Measurements from ENCODE around the gene MUTYH. TPM values are rescaled to one million over a fixed set of nuclear protein-coding genes. Genes with fewer than 3 reads are reported as not detected.

Gene MUTYH
- total and polyA plus RNA-seq, 3 experiments from 2014 or later = 24.4 to 75.4 (median 70.1) TPM

GRCh38 chr1:45348020-45348419, 7.8 kb upstream of the MUTYH start:
- no peaks in the 10 kb centered on the region for H3K9me3 ChIP-seq (ENCODE audit: low read length)
- peaks cover 13% of the 10 kb centered on the region for H3K36me3 ChIP-seq (ENCODE audit: insufficient read depth, low read length)
- ChIA-PET CTCF (interaction anchor here (0.7 to 1.6 kb wide), 4 partner anchors 9 to 146 kb away, joined by 3 to 6 read pairs (median 5); no protein-coding TSS in a partner anchor), POLR2A (no interaction called here)
- no peak overlapping the region for H3K4me3 ChIP-seq (ENCODE audit: low read length)
- no peak overlapping the region for H3K27ac ChIP-seq (ENCODE audit: low read depth, low read length)
- Mint-ChIP-seq H3K4me1 (peaks cover 0 to 7% (median 0%) of the 10 kb centered on the region in 3 donors), H3K27me3 (no peaks in the 10 kb centered on the region), H3K36me3 (peaks cover 0 to 40% (median 4%) of the 10 kb centered on the region in 3 donors), H3K9me3 (no peaks in the 10 kb centered on the region), H3K27ac (peak overlapping the region in 5 of 8 donors; percentile 3 to 66 (median 24)), H3K4me3 (no peak overlapping the region)
- H3K4me1 ChIP-seq (ENCODE audit: insufficient read depth, low read length) = no peaks in the 10 kb centered on the region
- no peaks in the 10 kb centered on the region for H3K27me3 ChIP-seq (ENCODE audit: insufficient read depth, low read length, poor library complexity, severe bottlenecking)
- DNase-seq = no peak

DNA sequence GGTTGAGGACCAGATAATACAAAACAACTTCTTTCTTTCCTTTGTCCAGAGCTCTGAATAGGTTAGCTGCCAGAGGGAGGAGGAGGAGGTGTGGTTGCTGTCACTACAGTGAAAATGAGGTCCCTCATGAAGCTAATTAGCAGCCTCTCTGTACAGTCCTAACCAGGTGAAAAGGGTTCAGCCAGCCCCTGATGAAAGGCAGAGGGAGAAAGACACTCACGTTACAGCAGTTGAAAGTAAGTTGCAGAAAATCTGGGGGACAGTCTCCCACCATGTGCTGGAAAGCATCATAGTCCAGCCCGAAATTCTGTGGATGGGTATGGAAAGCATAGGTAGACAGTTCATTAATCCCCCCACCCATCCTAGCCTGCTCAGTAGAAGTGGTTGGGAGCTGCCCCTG, 6.2 kb upstream of the MUTYH start:
- Histone ChIP-seq H3K4me3 (ENCODE audit: low read length) (no peak overlapping the region), H3K9me3 (ENCODE audit: low read length) (no peaks in the 10 kb centered on the region), H3K27ac (ENCODE audit: low read depth, low read length) (no peak overlapping the region), H3K4me1 (ENCODE audit: insufficient read depth, low read length) (peaks cover 15% of the 10 kb centered on the region), H3K36me3 (ENCODE audit: insufficient read depth, low read length) (peaks cover 27% of the 10 kb centered on the region), H3K27me3 (ENCODE audit: insufficient read depth, low read length, poor library complexity, severe bottlenecking) (no peaks in the 10 kb centered on the region)
- Mint-ChIP-seq H3K4me1 (peaks cover 9 to 20% (median 12%) of the 10 kb centered on the region in 3 donors), H3K36me3 (peaks cover 0 to 52% (median 2%) of the 10 kb centered on the region in 3 donors), H3K27ac (peak overlapping the region in 2 of 8 donors; percentile 67 to 82), H3K27me3 (no peaks in the 10 kb centered on the region), H3K9me3 (no peaks in the 10 kb centered on the region), H3K4me3 (peak overlapping the region in 1 of 7 donors; percentile 37)
- POLR2A ChIA-PET = interaction anchor here (0.8 kb wide), 1 partner anchor 332 kb away, joined by 3 read pairs; no protein-coding TSS in a partner anchor
- CTCF ChIA-PET = interaction anchor here (1.5 kb wide), 1 partner anchor 43 kb away, joined by 4 read pairs; no protein-coding TSS in a partner anchor
- DNase-seq = no peak

DNA sequence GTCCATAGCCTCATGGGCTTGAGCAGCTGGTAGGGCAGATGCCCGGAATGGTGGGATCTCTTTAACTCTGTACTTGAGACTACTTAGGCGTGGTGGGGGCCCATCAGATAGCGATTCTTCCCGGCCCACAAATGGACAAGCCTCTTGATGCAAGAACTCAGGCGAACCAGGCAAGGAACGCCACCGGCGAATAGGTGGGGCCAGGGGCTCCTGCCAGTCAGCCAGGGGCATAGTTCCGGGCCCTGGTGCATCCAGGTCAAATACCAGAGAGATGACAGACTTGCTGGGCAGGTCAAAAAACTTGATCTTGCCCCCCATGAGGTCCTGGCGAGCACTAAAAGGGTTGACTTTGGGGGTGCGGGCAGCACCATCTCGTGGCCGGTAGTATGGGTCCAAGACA, 4.8 kb upstream of the MUTYH start:
- CTCF ChIA-PET = no interaction called here
- no peak overlapping the region for H3K27ac ChIP-seq (ENCODE audit: low read depth, low read length)
- no peaks in the 10 kb centered on the region for H3K27me3 ChIP-seq (ENCODE audit: insufficient read depth, low read length, poor library complexity, severe bottlenecking)
- H3K36me3 ChIP-seq (ENCODE audit: insufficient read depth, low read length) = peaks cover 27% of the 10 kb centered on the region
- DNase-seq = no peak
- no peaks in the 10 kb centered on the region for H3K9me3 Mint-ChIP-seq
- H3K36me3 Mint-ChIP-seq = peaks cover 0 to 56% (median 2%) of the 10 kb centered on the region in 3 donors
- peaks cover 22 to 33% (median 26%) of the 10 kb centered on the region in 3 donors for H3K4me1 Mint-ChIP-seq
- H3K9me3 ChIP-seq (ENCODE audit: low read length) = no peaks in the 10 kb centered on the region
- no peak overlapping the region for H3K4me3 ChIP-seq (ENCODE audit: low read length)
- no peaks in the 10 kb centered on the region for H3K27me3 Mint-ChIP-seq
- POLR2A ChIA-PET = no interaction called here
- H3K4me3 Mint-ChIP-seq = peak overlapping the region in 1 of 7 donors; percentile 16
- H3K27ac Mint-ChIP-seq = peak overlapping the region in 2 of 8 donors; percentile 17 to 49
- peaks cover 27% of the 10 kb centered on the region for H3K4me1 ChIP-seq (ENCODE audit: insufficient read depth, low read length)

DNA sequence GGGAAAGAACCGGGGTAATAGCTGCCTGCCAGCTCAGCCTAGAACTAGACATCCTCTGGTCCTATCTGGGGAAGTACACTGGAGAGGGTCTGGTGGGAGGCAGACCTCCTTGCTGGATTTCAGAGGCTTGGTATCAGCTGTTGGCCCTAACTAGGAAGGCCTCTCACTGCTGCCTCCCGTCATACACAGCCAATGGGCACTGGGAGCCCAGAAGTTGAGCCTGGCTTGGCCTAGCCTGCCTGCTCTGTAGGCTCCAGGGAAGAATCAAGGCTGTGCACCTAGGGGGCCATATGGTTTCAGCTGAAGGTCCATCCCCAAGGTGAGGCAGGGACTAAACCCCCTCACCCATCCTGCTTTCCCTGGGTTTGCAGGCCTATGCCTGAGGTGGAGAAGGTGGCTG, 4.3 kb upstream of the MUTYH start:
- ChIA-PET CTCF (no interaction called here), POLR2A (interaction anchor here (0.5 kb wide), 1 partner anchor 54 kb away, joined by 5 read pairs; no protein-coding TSS in a partner anchor)
- Histone ChIP-seq H3K4me3 (ENCODE audit: low read length) (no peak overlapping the region), H3K36me3 (ENCODE audit: insufficient read depth, low read length) (peaks cover 27% of the 10 kb centered on the region), H3K9me3 (ENCODE audit: low read length) (no peaks in the 10 kb centered on the region), H3K27me3 (ENCODE audit: insufficient read depth, low read length, poor library complexity, severe bottlenecking) (no peaks in the 10 kb centered on the region), H3K27ac (ENCODE audit: low read depth, low read length) (no peak overlapping the region), H3K4me1 (ENCODE audit: insufficient read depth, low read length) (peaks cover 27% of the 10 kb centered on the region)
- DNase-seq = no peak
- H3K4me1 Mint-ChIP-seq = peaks cover 24 to 37% (median 29%) of the 10 kb centered on the region in 3 donors
- peaks cover 0 to 60% (median 2%) of the 10 kb centered on the region in 3 donors for H3K36me3 Mint-ChIP-seq
- H3K4me3 Mint-ChIP-seq = no peak overlapping the region
- no peaks in the 10 kb centered on the region for H3K27me3 Mint-ChIP-seq
- H3K27ac Mint-ChIP-seq = peak overlapping the region in 4 of 8 donors; percentile 6 to 69 (median 44)
- no peaks in the 10 kb centered on the region for H3K9me3 Mint-ChIP-seq

DNA sequence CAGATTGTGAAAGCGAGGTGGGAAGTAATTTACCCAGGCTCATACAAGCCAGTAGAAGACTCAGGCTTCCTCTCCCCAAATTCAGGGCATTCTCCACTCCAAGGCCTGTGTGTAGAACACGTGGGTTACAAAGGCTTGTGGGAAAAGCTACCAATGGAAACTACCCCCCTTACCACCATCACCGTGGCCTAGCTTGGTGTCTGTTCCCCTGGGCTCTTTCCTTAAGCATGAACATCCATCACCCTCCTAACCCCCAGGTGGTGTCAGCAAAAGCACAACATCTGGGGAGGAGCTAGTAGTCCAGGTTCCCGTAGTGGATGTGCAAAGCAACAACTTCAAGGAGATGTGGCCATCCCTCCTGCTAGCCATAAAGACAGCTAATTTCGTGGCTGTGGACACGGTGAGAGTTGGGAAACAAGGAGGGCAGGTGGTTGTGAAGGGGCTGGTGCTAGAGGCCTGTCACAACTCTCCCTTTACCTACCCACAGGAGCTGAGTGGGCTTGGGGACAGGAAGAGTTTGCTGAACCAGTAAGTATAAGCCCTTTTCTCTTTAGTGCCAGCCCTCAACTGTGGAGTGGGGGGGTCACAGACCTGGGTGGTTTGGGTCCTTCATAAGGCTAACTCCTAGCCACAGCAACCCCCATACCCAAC, 701 bp upstream of the MUTYH start:
- Mint-ChIP-seq H3K4me3 (peak overlapping the region; percentile 99 to 100 (median 100)), H3K27me3 (no peaks in the 10 kb centered on the region), H3K27ac (peak overlapping the region; percentile 97 to 99 (median 99)), H3K9me3 (no peaks in the 10 kb centered on the region), H3K4me1 (peaks cover 45 to 64% (median 56%) of the 10 kb centered on the region in 3 donors), H3K36me3 (peaks cover 0 to 53% (median 2%) of the 10 kb centered on the region in 3 donors)
- ChIA-PET POLR2A (interaction anchor here (0.6 to 3.4 kb wide), 16 partner anchors 14 to 1691 kb away, joined by 3 to 50 read pairs (median 5); partner anchors contain the start of genes CCDC163, HECTD3, HPDL and KDM4A), CTCF (interaction anchor here (1.0 to 3.6 kb wide), 10 partner anchors 13 to 522 kb away, joined by 3 to 33 read pairs (median 10); partner anchors contain the start of genes CCDC163, HECTD3, HPDL and MMACHC)
- Histone ChIP-seq H3K9me3 (ENCODE audit: low read length) (no peaks in the 10 kb centered on the region), H3K27me3 (ENCODE audit: insufficient read depth, low read length, poor library complexity, severe bottlenecking) (no peaks in the 10 kb centered on the region), H3K36me3 (ENCODE audit: insufficient read depth, low read length) (peaks cover 27% of the 10 kb centered on the region), H3K4me1 (ENCODE audit: insufficient read depth, low read length) (peaks cover 43% of the 10 kb centered on the region), H3K4me3 (ENCODE audit: low read length) (peak overlapping the region; percentile 99), H3K27ac (ENCODE audit: low read depth, low read length) (peak overlapping the region; percentile 99)
- DNase-seq = no peak

- Mint-ChIP-seq H3K4me3 (peak overlapping the region; percentile 34 to 99 (median 77)), H3K27ac (peak overlapping the region in 7 of 8 donors; percentile 73 to 99 (median 91)), H3K9me3 (no peaks in the 10 kb centered on the region), H3K36me3 (peaks cover 0 to 44% (median 2%) of the 10 kb centered on the region in 3 donors), H3K27me3 (no peaks in the 10 kb centered on the region), H3K4me1 (peaks cover 55 to 78% (median 72%) of the 10 kb centered on the region in 3 donors)
- Histone ChIP-seq H3K36me3 (ENCODE audit: insufficient read depth, low read length) (peaks cover 17% of the 10 kb centered on the region), H3K27me3 (ENCODE audit: insufficient read depth, low read length, poor library complexity, severe bottlenecking) (no peaks in the 10 kb centered on the region), H3K4me1 (ENCODE audit: insufficient read depth, low read length) (peaks cover 41% of the 10 kb centered on the region), H3K4me3 (ENCODE audit: low read length) (no peak overlapping the region), H3K27ac (ENCODE audit: low read depth, low read length) (no peak overlapping the region), H3K9me3 (ENCODE audit: low read length) (no peaks in the 10 kb centered on the region)
- POLR2A ChIA-PET = interaction anchor here (0.8 kb wide), 1 partner anchor 327 kb away, joined by 3 read pairs; no protein-coding TSS in a partner anchor
- CTCF ChIA-PET = interaction anchor here (1.4 kb wide), 1 partner anchor 323 kb away, joined by 6 read pairs; no protein-coding TSS in a partner anchor
- DNase-seq = no peak
These were observed 2.5 kb downstream of the MUTYH start for GRCh38 chr1:45337630-45338325.

DNA sequence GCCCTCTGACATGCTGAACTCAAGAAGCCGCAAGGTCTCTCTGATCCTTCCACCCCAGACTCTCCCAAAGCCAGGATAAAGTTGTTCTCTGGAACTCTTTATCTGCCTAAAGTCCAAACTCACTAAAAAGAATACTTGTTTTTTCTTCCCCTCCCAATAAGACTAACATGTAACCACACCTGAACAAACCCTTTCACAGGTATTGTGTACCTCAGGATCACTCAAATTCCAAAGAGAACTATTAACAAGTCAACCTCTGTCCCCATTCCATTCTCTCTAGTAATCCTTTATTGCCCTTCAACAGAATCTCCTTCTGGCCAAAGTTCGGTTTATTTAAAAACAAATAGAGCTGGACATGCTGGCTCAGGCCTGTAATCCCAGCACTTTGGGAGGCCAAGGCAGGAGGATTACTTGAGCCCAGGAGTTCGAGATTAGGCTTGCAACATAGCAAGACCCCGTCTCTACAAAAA, 4.3 kb downstream of the MUTYH start:
- Mint-ChIP-seq H3K4me3 (no peak overlapping the region), H3K4me1 (peaks cover 40 to 60% (median 54%) of the 10 kb centered on the region in 3 donors), H3K27ac (peak overlapping the region in 1 of 8 donors; percentile 30), H3K36me3 (peaks cover 0 to 42% (median 2%) of the 10 kb centered on the region in 3 donors), H3K9me3 (no peaks in the 10 kb centered on the region), H3K27me3 (no peaks in the 10 kb centered on the region)
- CTCF ChIA-PET = interaction anchor here (1.2 kb wide), 1 partner anchor 157 kb away, joined by 3 read pairs; no protein-coding TSS in a partner anchor
- Histone ChIP-seq H3K27me3 (ENCODE audit: insufficient read depth, low read length, poor library complexity, severe bottlenecking) (no peaks in the 10 kb centered on the region), H3K4me1 (ENCODE audit: insufficient read depth, low read length) (peaks cover 22% of the 10 kb centered on the region), H3K9me3 (ENCODE audit: low read length) (no peaks in the 10 kb centered on the region), H3K4me3 (ENCODE audit: low read length) (no peak overlapping the region), H3K27ac (ENCODE audit: low read depth, low read length) (no peak overlapping the region), H3K36me3 (ENCODE audit: insufficient read depth, low read length) (peaks cover 5% of the 10 kb centered on the region)
- POLR2A ChIA-PET = no interaction called here
- DNase-seq = no peak
